Mucosa of stomach (tissue), 1 donor: ENCODE results near the gene AGPS.

ENCODE experiments used
- H3K27me3 ChIP-seq: one replicate; pipeline ENCODE4 v1.7.0; 2013; ENCODE audit warnings: mild to moderate bottlenecking, low read length; ENCODE audit not compliant: control insufficient read depth, insufficient read depth
- H3K36me3 ChIP-seq: one replicate; pipeline ENCODE4 v1.7.0; 2013; ENCODE audit warnings: low read length; ENCODE audit not compliant: control insufficient read depth, insufficient read depth
- H3K4me1 ChIP-seq: one replicate; pipeline ENCODE4 v1.7.0; 2013; ENCODE audit warnings: mild to moderate bottlenecking, low read length; ENCODE audit not compliant: control insufficient read depth, insufficient read depth
- H3K4me3 ChIP-seq: one replicate; pipeline ENCODE4 v1.7.0; 2013; ENCODE audit warnings: low read length
- H3K9ac ChIP-seq: one replicate; pipeline ENCODE4 v1.7.0; 2013; ENCODE audit warnings: mild to moderate bottlenecking, low read length, moderate library complexity
- H3K9me3 ChIP-seq: one replicate; pipeline ENCODE4 v1.7.0; 2013; ENCODE audit warnings: mild to moderate bottlenecking, low read length, moderate library complexity; ENCODE audit not compliant: control insufficient read depth
- donor health status: Pancreatic carcinoma.

Gene AGPS

DNA sequence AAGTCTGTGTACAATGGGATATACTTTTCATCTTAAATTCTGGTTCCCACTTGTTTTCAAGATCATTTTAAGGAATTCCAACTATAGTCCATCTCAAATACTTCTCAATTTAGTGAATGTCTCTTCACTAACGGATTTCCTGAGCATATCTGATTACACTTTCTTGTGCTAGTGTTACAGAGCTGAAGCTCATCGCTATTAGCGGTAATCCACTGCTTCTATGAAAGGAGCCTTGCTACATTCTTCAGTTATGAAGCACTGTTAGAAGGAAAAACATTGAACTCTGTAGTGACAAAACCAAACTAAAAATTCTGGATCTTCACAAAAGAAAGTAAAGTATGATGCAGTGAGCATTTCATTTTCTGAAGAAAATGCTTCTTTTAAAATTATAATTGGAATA, 72.0 kb downstream of the AGPS start:
- no peaks in the 10 kb centered on the region for H3K9me3 ChIP-seq
- no peaks in the 10 kb centered on the region for H3K4me1 ChIP-seq
- H3K27me3 ChIP-seq: no peaks in the 10 kb centered on the region
- H3K9ac ChIP-seq: no peak overlapping the region
- H3K36me3 ChIP-seq: no peaks in the 10 kb centered on the region
- H3K4me3 ChIP-seq: no peak overlapping the region

DNA sequence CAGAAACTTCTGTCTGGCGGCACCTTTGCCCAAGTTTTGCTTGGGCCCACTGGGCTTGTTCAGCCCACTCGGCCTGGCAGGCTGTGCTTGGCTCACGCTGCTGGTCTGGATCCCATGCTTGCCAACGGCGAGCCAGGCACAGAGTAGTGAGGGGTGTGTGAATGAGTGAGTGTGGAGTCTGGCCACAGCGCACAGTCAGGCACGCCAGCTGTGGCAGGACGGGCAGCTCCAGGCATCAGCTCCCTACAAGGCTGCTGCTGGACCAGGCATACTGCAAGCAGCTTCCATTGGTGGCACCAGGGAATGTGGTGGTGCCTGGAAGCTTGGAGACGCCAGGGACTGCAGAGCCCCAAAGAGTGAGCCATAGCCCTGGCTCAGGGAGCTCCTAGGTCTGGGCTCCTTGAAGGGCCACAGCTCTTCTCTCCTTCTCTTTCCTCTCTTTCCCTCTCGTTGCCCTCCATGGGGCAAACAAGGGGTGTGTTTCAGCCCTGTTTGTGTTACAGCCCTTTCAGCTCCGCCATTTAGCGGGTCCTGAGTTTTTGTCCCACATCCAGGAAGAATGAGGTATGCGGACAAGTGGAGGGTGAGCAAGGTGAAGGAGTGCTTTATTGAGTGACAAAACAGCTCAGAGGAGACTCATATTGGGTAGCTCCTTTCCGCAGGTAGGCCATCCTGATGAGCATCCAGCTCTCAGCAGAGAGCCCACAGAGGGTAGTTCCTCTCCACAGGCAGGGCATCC, 73.0 kb downstream of the AGPS start:
- Histone ChIP-seq H3K9ac (no peak overlapping the region), H3K36me3 (no peaks in the 10 kb centered on the region), H3K9me3 (no peaks in the 10 kb centered on the region), H3K27me3 (no peaks in the 10 kb centered on the region), H3K4me1 (no peaks in the 10 kb centered on the region), H3K4me3 (no peak overlapping the region)

DNA sequence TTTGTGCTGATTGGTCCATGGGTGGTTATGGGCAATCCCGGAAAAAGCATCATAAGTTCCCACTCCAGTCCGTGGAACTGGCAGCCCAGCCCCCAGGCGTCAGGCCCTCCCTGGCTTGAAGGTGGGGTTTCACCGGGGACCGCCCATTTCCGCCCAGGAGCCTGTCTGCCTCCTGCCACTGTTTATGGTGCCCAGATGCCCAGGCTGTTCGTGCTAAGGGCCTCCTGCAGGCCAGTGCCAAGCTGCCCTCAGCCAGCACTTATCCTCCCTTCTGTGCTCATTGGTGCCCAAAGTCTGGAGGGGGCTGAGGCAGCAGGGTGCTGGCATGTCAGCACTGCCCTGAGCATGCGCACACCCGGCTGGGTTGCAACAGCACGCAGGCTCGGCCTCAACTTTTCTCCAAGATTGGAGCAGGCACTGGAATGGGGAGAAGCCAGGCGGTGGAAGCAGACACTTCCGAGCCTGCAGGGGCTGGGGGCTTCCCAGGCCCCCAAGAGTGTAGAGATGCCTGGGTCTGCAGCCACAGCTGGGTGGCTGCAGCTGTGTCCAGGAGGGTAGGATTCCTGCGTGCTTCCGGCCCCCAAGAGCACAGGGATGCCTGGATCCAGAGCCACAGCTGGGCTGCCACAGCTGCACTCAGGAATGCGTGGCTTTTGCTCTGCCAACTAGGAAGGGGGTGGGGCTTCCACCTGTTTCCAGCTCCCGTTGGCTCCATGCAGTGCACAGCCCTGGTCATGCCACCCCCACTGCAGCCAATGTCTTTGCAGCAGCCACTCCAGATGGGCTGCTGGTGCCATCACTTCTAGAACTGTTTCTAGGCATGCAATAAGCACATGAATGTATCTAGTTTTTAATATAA, 74.0 kb downstream of the AGPS start:
- no peak overlapping the region for H3K4me3 ChIP-seq
- no peaks in the 10 kb centered on the region for H3K9me3 ChIP-seq
- H3K9ac ChIP-seq: no peak overlapping the region
- no peaks in the 10 kb centered on the region for H3K36me3 ChIP-seq
- H3K27me3 ChIP-seq: no peaks in the 10 kb centered on the region
- no peaks in the 10 kb centered on the region for H3K4me1 ChIP-seq

DNA sequence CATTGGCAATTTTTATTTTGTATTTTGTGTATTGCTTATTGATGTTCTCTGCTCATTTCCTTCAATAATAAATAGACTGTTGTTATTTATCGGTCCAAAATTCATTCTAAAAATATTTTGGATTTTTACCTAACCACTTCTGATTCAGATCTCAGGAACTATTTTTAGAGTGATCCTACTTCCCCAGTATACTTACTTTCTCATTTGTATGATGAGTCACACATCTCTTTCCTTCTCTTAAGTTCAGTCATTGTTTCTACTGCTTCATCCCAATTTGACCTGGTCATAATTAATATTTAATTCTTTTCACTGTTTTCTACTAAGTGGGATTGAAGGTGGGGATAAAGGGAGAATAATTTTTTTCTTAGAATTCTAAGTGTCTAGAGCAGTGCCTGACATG, 75.1 kb downstream of the AGPS start:
- H3K4me1 ChIP-seq: no peaks in the 10 kb centered on the region
- no peaks in the 10 kb centered on the region for H3K27me3 ChIP-seq
- no peak overlapping the region for H3K9ac ChIP-seq
- H3K4me3 ChIP-seq: no peak overlapping the region
- H3K36me3 ChIP-seq: no peaks in the 10 kb centered on the region
- H3K9me3 ChIP-seq: no peaks in the 10 kb centered on the region

DNA sequence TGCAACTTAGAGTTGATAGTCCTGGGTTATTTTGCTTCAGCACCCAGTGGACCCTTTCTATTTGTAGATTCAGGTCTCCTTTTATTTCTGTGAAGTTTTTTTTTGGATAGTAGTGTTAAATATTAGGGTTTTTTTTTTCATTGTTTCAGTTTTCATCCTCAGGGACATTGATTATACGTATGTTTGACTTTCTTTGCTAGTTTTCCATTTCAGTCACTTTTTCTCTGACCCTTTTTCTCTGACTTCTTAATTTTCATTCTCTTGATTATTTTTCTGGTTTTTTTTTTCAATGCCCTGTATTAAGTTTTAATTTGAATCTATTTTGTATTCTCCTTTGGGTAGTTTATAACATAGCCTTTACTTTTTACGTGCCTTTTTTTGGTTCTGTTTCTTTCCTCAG, 79.4 kb downstream of the AGPS start:
- no peaks in the 10 kb centered on the region for H3K9me3 ChIP-seq
- H3K27me3 ChIP-seq: no peaks in the 10 kb centered on the region
- no peaks in the 10 kb centered on the region for H3K4me1 ChIP-seq
- no peak overlapping the region for H3K4me3 ChIP-seq
- no peak overlapping the region for H3K9ac ChIP-seq
- H3K36me3 ChIP-seq: no peaks in the 10 kb centered on the region

DNA sequence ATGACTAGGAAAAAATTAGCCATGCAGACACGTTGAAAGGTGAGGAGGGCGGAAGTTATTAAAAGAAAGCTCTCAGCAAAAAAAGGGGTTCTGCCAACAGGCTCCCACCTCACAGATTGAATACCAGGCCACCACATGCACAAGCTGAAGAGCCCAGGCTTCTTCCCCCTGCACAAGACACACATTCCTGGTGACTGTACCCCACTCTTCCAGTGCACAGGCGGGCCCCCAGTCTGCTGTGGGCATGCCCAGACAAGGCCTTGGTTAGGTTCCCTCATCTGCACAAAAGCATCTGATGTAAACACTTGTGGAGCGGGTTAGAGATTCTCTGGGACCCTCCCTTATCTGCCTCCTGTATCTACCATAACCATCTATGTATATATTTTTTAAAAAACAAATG, 81.7 kb downstream of the AGPS start:
- Histone ChIP-seq H3K27me3 (no peaks in the 10 kb centered on the region), H3K9me3 (no peaks in the 10 kb centered on the region), H3K9ac (no peak overlapping the region), H3K4me3 (no peak overlapping the region), H3K36me3 (no peaks in the 10 kb centered on the region), H3K4me1 (no peaks in the 10 kb centered on the region)

DNA sequence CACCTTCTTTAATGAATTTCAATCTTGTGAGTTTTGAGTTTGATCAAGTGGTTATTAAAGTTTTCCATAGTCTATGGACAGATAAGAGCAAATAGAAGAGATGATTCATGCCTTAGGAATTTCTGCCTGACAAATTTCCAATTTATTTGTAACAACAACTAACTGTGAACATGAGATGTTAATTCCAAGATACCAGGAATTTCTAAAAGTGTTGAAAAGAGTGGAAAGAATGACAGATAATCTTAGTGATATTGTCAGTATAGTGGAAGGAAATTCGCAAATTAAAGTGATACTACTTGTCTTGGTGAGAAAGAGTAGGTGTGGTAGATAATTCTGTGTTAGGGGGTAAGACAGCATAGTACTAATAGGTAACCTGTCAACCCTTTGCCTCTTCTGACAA, 82.4 kb downstream of the AGPS start:
- Histone ChIP-seq H3K27me3 (no peaks in the 10 kb centered on the region), H3K4me3 (no peak overlapping the region), H3K36me3 (no peaks in the 10 kb centered on the region), H3K9me3 (no peaks in the 10 kb centered on the region), H3K9ac (no peak overlapping the region), H3K4me1 (no peaks in the 10 kb centered on the region)

DNA sequence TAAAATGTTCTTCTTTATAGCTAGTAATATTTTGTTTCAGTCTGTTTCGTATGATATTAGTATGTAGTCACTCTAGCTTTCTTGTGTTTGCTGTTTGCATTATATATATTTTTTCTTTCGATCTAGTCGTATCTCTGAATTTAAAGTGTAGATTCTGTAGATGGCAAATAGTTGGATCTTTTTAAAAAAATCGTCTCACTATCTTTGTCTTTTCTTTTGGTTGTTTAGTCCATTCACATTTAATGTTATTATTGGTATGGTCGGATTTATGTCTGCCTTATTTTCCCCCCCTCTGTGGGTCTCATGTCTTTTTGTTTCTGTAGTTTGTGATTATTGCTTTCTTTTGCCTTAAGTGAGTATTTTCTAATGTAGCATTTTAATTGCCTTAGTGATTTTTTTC, 84.3 kb downstream of the AGPS start:
- no peaks in the 10 kb centered on the region for H3K9me3 ChIP-seq
- no peaks in the 10 kb centered on the region for H3K27me3 ChIP-seq
- H3K36me3 ChIP-seq: no peaks in the 10 kb centered on the region
- no peak overlapping the region for H3K9ac ChIP-seq
- H3K4me1 ChIP-seq: no peaks in the 10 kb centered on the region
- H3K4me3 ChIP-seq: no peak overlapping the region

DNA sequence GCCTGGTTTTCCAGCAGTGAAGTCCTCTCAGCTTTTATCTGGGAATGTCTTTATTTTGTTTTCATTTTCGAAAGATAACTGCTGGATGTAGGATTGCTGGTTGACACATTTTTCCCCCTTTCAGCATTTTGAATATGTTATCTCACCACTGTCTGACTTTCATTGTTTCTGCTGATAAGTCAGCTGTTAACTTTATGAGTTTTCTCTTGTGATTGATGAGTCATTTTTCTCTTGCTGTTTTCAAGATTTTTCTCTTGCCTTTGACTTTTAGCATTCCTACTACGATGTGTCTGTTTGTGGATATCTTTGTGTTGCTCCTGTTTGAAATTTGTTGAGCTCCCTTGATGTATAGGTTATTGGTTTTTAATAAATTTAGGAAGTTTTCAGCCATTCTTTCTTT, 85.5 kb downstream of the AGPS start:
- Histone ChIP-seq H3K9me3 (no peaks in the 10 kb centered on the region), H3K9ac (no peak overlapping the region), H3K4me1 (no peaks in the 10 kb centered on the region), H3K27me3 (no peaks in the 10 kb centered on the region), H3K4me3 (no peak overlapping the region), H3K36me3 (no peaks in the 10 kb centered on the region)

DNA sequence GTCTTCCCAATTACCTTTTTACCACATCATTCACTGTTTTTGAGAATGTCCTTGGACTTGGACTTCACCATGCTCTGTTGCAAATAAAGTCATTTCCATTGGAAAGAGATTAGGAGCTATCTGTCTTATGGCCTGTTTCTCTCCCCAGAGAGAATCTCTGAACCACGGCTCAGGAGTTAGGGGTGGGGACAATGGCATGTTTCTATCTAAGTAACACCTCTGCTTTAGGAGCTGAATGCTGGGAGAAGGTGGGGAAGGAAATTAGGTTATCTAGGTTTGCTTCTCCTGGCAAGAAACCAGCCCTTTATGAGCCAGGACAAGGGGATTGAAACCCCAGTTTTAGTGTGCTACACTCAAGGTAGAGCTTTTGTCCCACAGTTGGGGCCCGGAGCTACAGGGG, 86.3 kb downstream of the AGPS start:
- H3K4me1 ChIP-seq: no peaks in the 10 kb centered on the region
- no peak overlapping the region for H3K4me3 ChIP-seq
- no peaks in the 10 kb centered on the region for H3K27me3 ChIP-seq
- H3K9ac ChIP-seq: no peak overlapping the region
- H3K9me3 ChIP-seq: no peaks in the 10 kb centered on the region
- H3K36me3 ChIP-seq: no peaks in the 10 kb centered on the region

DNA sequence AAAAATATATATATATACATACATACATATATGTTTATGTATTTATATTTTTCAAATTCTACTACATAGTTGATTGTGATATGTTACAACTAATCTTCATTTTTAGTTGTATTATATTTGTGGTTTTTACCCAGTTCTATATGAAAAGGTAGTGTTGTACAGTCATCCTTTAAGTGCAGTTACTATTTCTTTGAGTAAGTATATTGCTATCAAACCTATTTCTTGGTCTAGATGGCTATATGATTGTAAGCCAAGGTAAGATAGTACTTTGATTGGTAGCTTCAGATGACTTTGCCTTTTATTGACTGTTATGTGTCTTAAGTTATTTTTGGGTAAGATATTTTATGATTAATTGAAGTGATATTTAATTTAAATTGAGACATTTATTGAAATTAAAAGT, 89.6 kb downstream of the AGPS start:
- Histone ChIP-seq H3K9ac (no peak overlapping the region), H3K4me3 (no peak overlapping the region), H3K27me3 (no peaks in the 10 kb centered on the region), H3K4me1 (no peaks in the 10 kb centered on the region), H3K36me3 (no peaks in the 10 kb centered on the region), H3K9me3 (no peaks in the 10 kb centered on the region)

DNA sequence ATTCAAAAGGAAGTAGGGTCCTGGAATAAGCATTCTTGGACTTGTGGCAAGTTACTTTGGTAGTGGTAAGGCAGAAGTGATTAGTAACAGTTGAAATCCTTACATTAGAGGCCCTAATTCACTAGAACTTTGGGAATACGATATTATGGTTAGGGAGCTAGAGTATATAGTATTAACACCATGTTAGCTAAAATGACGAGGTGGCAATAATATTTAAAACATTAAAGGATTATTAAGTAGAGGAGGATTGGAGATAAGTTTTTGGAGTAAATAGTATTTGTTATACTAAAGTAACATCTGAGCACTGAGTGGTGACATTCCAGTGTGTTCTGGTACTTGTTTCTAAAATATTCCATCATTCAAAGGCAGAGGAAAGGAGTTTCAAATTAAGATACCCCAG, 91.0 kb downstream of the AGPS start:
- Histone ChIP-seq H3K9ac (no peak overlapping the region), H3K36me3 (no peaks in the 10 kb centered on the region), H3K4me3 (no peak overlapping the region), H3K9me3 (no peaks in the 10 kb centered on the region), H3K4me1 (no peaks in the 10 kb centered on the region), H3K27me3 (no peaks in the 10 kb centered on the region)
